ENCODE data around the gene PPP1R14B. TPM values are rescaled to one million over a fixed set of nuclear protein-coding genes. Genes with fewer than 3 reads are reported as not detected.
A peak's percentile ranks its signal among the peaks of the same experiment; 100 is the strongest.

PPP1R14B gene
- total and polyA plus RNA-seq, 9 donors, result 15.1 to 71.3 (median 52.3) TPM

GRCh38 chr11:64262271-64263002 lies 15.7 kb upstream of the PPP1R14B start:
- no peak for TF ChIP-seq POLR2A (IDR thresholded peaks at IDR 0.05)
- no peak for TF ChIP-seq EP300 (IDR thresholded peaks at IDR 0.05)
- TF ChIP-seq CTCF (IDR thresholded peaks at IDR 0.05), result no peak
- intact Hi-C loops (cut with DNase I), result loop anchor here in 2 of 4 donors (10.0 kb wide), 1 partner anchor 58 kb away; the partner anchor contains the start of gene FERMT3 (in 2 of the 2)
- Histone ChIP-seq H3K4me1 (ENCODE audit: insufficient read depth) (no peaks in the 10 kb centered on the region), H3K36me3 (no peaks in the 10 kb centered on the region), H3K9me3 (no peaks in the 10 kb centered on the region), H3K27ac (no peak overlapping the region), H3K4me3 (no peak overlapping the region), H3K27me3 (no peaks in the 10 kb centered on the region)
- 89 to 92% (median 92%) methylated on average over 42 of the region's 42 CpGs for WGBS, 3 donors
- peak in 1 of 5 donors; percentile 40 for DNase-seq

GRCh38 chr11:64261556-64262080 lies 14.9 kb upstream of the PPP1R14B start:
- H3K27me3 ChIP-seq, result no peaks in the 10 kb centered on the region
- no peaks in the 10 kb centered on the region for H3K4me1 ChIP-seq (ENCODE audit: insufficient read depth)
- H3K27ac ChIP-seq, result no peak overlapping the region
- DNase-seq, result no peak
- TF ChIP-seq EP300 (IDR thresholded peaks at IDR 0.05) (no peak), CTCF (IDR thresholded peaks at IDR 0.05) (no peak), POLR2A (IDR thresholded peaks at IDR 0.05) (no peak)
- no peaks in the 10 kb centered on the region for H3K9me3 ChIP-seq
- no peaks in the 10 kb centered on the region for H3K36me3 ChIP-seq
- intact Hi-C loops (cut with DNase I), result loop anchor here in 2 of 4 donors (10.0 kb wide), 1 partner anchor 57 kb away; the partner anchor contains the start of gene FERMT3 (in 2 of the 2)
- H3K4me3 ChIP-seq, result no peak overlapping the region
- 86 to 89% (median 87%) methylated on average over 18 of the region's 18 CpGs for WGBS, 3 donors

GRCh38 chr11:64260147-64260708 lies 13.5 kb upstream of the PPP1R14B start:
- no peaks in the 10 kb centered on the region for H3K36me3 ChIP-seq
- 93 to 96% (median 93%) methylated on average over 6 of the region's 6 CpGs for WGBS, 3 donors
- intact Hi-C loops (cut with DNase I), result loop anchor here in 2 of 4 donors (10.0 kb wide), 1 partner anchor 55 kb away; the partner anchor contains the start of gene FERMT3 (in 2 of the 2)

More at GRCh38 chr11:64260147-64260708, 13.5 kb upstream of the PPP1R14B start:
- Histone ChIP-seq H3K4me1 (ENCODE audit: insufficient read depth) (no peaks in the 10 kb centered on the region), H3K27ac (no peak overlapping the region), H3K27me3 (no peaks in the 10 kb centered on the region), H3K9me3 (no peaks in the 10 kb centered on the region), H3K4me3 (no peak overlapping the region)
- no peak for DNase-seq
- TF ChIP-seq POLR2A (IDR thresholded peaks at IDR 0.05), result no peak
- TF ChIP-seq CTCF (IDR thresholded peaks at IDR 0.05), result no peak
- no peak for TF ChIP-seq EP300 (IDR thresholded peaks at IDR 0.05)

All from ovary (tissue), 9 donors.